Colonic mucosa (tissue), 4 donors: Measurements from ENCODE around the gene G6PC3. TPM values are rescaled to one million over a fixed set of nuclear protein-coding genes. Genes with fewer than 3 reads are reported as not detected.

Experiments used
- DNase-seq: peaks from one replicate; pipeline ENCODE4 v3.0.0-alpha.2; 2020
- H3K27ac ChIP-seq: fragments of 200-600 bp; one replicate; pipeline ENCODE4 v1.8.0; 2021
- H3K27me3 ChIP-seq: fragments of 200-600 bp; one replicate; pipeline ENCODE4 v1.8.0; 2021
- H3K36me3 ChIP-seq: fragments of 200-600 bp; one replicate; pipeline ENCODE4 v1.8.0; 2021
- H3K4me1 ChIP-seq: fragments of 200-600 bp; one replicate; pipeline ENCODE4 v1.8.0; 2021; ENCODE audit warnings: mild to moderate bottlenecking
- H3K4me3 ChIP-seq: fragments of 200-600 bp; one replicate; pipeline ENCODE4 v1.8.0; 2021
- H3K9ac ChIP-seq, 2 donors: one replicate each; pipeline ENCODE4 v1.7.0; 2013; ENCODE audit warnings: control low read depth in 2 of 2, low read depth in 2 of 2, low read length in 2 of 2
- H3K9me3 ChIP-seq: fragments of 200-600 bp; one replicate; pipeline ENCODE4 v1.8.0; 2021
- intact Hi-C: fragments of 100-400 bp; cut with DNase I; formaldehyde crosslinking; loops from one replicate; pipeline ENCODE4 v1.14.1; 2022
- total RNA-seq, 2 donors: library from RNA; stranded (reverse); fragmentation: NEBNext Ultra II Directional in 1 of 2; extraction: Animal tissue kit (Norgen Biotek cat#: 25700) in 1 of 2; gene quantifications; one replicate each; pipeline ENCODE4 v1.2.1, GENCODE V29; 2021
- TF ChIP-seq, protein P1 (sequence below): fragments of 200-600 bp; IDR thresholded peaks from one replicate; pipeline ENCODE4 v1.8.0; 2022; ENCODE audit warnings: antibody characterized with exemption, mild to moderate bottlenecking
- donor health status: healthy.
- donor health status: DM: no; HTN: no; CAD: no.
- donor health status: DM: no; HTN: no; CAD: no.

The G6PC3 gene
- total RNA-seq, 2 donors from 2014 or later: 28.3 to 44.7 TPM

DNA sequence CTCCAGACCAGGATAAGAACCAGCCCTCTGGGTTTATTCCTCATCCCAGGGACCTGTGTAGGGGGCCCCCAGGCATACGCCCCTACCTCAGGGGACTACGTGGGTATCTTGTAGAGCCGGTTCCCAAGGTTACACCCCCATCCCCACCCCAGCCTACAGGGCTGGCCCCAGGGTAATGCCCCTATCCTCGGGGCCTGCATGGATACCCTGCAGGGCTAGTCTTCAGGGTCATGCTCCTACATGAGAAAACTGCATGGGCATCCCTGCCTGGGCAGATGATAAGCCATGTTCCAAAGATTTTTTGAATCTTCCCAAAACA, 38.7 kb downstream of the G6PC3 start:
- H3K9ac ChIP-seq: peak overlapping the region; percentile 32 to 38
- H3K27me3 ChIP-seq: no peaks in the 10 kb centered on the region

DNA sequence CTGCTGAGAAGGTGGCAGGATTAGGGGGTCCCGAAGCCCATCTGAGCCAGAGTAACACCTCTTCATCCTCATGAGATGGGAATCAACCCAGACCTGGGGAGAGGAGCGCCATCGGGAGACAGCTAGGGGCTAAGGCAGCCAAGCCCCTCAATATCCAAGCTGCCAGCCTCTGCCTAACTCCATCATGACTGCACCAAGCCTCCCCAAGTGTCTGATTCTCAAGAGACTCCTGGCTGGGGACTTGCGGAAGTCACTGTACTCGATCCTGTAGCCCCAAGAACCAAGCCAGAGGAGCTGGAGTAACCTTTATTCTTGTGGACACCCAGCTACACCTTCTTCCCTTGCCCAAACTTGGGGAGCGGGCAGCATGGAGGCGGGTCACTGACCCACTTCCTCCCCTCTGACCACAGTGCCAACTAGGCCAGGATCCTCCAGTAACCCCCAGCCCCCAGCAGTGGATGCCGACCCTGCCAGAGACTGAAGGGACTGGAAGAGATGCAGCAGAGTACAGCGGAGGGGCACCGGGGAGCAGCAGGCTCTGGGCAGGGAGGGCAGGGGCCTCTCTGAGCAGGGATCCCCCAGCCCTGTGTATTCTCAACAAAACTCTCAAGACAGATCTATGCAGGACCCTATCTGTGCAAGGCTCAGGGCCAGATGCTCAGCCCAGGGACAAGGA, 39.6 kb downstream of the G6PC3 start:
- TF ChIP-seq, protein P1, sequence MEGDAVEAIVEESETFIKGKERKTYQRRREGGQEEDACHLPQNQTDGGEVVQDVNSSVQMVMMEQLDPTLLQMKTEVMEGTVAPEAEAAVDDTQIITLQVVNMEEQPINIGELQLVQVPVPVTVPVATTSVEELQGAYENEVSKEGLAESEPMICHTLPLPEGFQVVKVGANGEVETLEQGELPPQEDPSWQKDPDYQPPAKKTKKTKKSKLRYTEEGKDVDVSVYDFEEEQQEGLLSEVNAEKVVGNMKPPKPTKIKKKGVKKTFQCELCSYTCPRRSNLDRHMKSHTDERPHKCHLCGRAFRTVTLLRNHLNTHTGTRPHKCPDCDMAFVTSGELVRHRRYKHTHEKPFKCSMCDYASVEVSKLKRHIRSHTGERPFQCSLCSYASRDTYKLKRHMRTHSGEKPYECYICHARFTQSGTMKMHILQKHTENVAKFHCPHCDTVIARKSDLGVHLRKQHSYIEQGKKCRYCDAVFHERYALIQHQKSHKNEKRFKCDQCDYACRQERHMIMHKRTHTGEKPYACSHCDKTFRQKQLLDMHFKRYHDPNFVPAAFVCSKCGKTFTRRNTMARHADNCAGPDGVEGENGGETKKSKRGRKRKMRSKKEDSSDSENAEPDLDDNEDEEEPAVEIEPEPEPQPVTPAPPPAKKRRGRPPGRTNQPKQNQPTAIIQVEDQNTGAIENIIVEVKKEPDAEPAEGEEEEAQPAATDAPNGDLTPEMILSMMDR: no peak
- H3K36me3 ChIP-seq: no peaks in the 10 kb centered on the region
- H3K9ac ChIP-seq: peak overlapping the region; percentile 13 to 23
- intact Hi-C loops: loop anchor here (5.0 kb wide), 1 partner anchor 38 kb away; the partner anchor contains the start of gene G6PC3
- no peaks in the 10 kb centered on the region for H3K9me3 ChIP-seq
- no peak for DNase-seq
- peak overlapping the region; percentile 31 for H3K4me3 ChIP-seq
- H3K4me1 ChIP-seq: peaks cover 19% of the 10 kb centered on the region
- H3K27ac ChIP-seq: peak overlapping the region; percentile 77
- H3K27me3 ChIP-seq: no peaks in the 10 kb centered on the region

More for the DNA sequence above, 38.7 kb downstream of the G6PC3 start:
- Histone ChIP-seq H3K9me3 (no peaks in the 10 kb centered on the region), H3K4me1 (peaks cover 19% of the 10 kb centered on the region), H3K4me3 (no peak overlapping the region), H3K27ac (peak overlapping the region; percentile 65), H3K36me3 (no peaks in the 10 kb centered on the region)
- TF ChIP-seq, protein P1: no peak
- intact Hi-C loops: no loop called here
- DNase-seq: no peak

DNA sequence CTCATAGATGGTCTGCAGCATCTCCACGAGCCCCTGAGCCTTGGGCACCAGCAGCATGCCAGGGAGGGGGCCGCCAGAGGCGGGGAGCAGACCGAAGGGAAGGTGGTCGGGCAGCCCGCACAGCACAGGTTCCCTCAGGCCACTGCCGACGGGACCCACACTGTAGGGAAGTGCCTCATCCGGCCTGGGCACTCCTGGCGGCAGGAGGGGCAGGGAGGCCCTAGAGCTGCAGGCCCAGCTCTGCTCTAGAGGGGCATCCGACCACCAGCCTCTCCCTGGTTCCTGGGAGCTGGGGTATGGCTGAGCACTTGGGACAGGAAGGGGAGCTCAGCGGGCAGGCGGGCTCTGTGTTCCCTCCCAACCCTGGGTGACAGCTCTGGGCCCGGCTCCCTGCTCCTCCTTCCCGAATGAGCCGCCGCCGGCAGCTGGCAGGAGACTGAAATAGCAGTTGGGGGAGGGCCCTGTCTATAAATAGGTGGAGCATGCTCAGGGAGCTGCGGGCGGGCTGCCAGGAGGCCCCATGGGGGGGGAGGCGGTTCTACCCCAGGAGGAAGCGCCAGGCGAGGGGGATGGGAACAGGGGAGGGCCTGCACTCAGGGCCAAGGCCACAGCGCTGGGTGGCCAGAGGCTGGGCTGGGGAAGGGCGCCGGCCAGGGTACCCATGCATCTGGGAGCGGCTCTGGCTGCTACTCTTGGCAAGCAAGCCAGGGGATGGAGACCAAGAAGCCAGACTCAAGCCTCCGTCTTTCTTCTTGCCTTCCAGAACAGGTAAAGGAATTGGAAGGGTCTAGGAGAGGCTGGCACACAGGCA, 40.5 kb downstream of the G6PC3 start:
- intact Hi-C loops: loop anchor here (5.0 kb wide), 1 partner anchor 39 kb away; the partner anchor contains the start of gene G6PC3
- Histone ChIP-seq H3K4me3 (peak overlapping the region; percentile 31), H3K36me3 (no peaks in the 10 kb centered on the region), H3K9me3 (no peaks in the 10 kb centered on the region), H3K27ac (peak overlapping the region; percentile 77), H3K9ac (peak overlapping the region; percentile 23 to 61), H3K4me1 (peaks cover 19% of the 10 kb centered on the region), H3K27me3 (no peaks in the 10 kb centered on the region)
- DNase-seq: peak; percentile 99
- TF ChIP-seq, protein P1: no peak

DNA sequence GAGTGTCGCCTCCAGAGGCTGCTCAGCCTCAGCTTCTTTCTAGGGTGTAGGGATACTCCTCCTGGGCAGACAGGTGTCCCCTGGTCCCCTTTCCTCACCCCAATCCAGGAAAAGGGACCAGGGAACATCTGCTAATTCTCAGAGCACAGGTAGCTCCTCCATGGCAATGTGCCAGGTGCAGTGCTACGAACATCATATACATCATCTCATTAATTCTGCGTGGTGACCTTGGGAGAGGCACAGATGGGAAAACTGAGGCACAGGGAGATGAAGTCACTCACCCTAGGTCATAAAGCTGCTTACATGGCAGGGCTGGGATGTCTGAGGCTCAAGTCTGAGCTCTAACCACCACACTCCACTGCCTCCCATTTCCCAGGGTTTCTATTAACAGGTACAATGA, 41.2 kb downstream of the G6PC3 start:
- H3K4me3 ChIP-seq: no peak overlapping the region
- H3K9ac ChIP-seq: peak overlapping the region in 1 of 2 donors; percentile 12
- no peaks in the 10 kb centered on the region for H3K9me3 ChIP-seq
- no peak for DNase-seq
- H3K27me3 ChIP-seq: no peaks in the 10 kb centered on the region
- no peak overlapping the region for H3K27ac ChIP-seq
- intact Hi-C loops: loop anchor here (5.0 kb wide), 1 partner anchor 39 kb away; the partner anchor contains the start of gene G6PC3
- no peaks in the 10 kb centered on the region for H3K36me3 ChIP-seq
- TF ChIP-seq, protein P1: no peak
- H3K4me1 ChIP-seq: peaks cover 19% of the 10 kb centered on the region

DNA sequence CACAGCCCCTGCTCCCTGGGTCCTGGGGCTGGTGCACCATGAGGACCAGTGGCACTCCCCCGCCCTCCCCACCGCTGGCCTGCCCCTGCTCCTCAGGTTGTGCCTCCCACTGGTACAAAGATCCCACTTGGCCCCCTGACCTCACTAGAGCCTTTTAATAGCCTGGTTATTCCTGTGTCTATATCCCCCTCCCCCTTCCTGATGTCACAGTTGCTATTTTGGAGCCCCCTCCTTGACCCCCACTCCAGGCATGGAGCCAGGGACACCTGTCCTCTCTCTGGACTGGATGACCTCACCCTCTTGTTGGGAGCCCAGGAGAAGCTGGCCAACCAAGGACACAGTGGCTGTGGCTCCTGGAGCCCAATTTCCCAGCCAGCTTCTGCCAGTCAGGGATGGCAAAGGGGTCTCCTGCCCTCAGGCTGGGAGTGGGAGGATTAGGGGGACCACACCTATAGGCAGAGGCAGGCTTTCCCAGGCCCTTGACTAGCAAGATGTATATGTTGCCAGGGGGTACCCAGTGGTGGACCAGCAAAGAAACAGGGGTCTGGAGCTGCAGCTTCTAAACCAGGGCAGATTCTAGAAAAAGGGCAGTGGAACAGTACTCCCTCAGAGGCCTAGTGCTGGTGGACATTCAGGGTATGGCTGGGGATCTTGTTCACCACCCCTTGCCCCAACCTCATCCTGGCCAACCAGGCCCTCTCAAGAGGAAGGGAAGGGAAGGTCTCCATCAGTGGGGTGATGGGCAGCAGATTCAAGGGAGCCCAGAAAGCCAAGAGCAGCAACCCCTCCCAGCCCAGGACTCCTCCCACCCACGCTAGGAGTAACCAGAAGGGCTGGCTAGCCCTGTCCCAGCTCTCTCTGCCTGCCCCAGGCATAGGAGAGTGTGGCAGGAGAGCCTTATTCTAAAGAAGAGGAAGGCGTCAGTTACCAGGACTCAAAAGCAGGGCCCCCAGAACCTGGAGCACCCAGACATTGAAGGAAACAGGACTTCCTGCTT, 42.0 kb downstream of the G6PC3 start:
- Histone ChIP-seq H3K9me3 (no peaks in the 10 kb centered on the region), H3K27me3 (no peaks in the 10 kb centered on the region), H3K4me1 (peaks cover 19% of the 10 kb centered on the region), H3K27ac (no peak overlapping the region), H3K36me3 (no peaks in the 10 kb centered on the region), H3K9ac (no peak overlapping the region), H3K4me3 (no peak overlapping the region)
- intact Hi-C loops: loop anchor here (5.0 kb wide), 1 partner anchor 40 kb away; the partner anchor contains the start of gene G6PC3
- DNase-seq: no peak
- TF ChIP-seq, protein P1: no peak
